SK-N-SH (cell line): ENCODE results near the gene BCL2L13. TPM values are rescaled to one million over a fixed set of nuclear protein-coding genes. Genes with fewer than 3 reads are reported as not detected.

Experiments
- CTCF ChIA-PET: fragments of 300-600, 350-600 bp; formaldehyde crosslinking; extraction: SDS; loops from one replicate; lab custom pipeline; 2021; lab: Yijun Ruan, JAX
- POLR2A ChIA-PET: fragments of 350-600 bp; sonication (Branson Sonifier 250); formaldehyde crosslinking; extraction: SDS; loops from one replicate; lab custom pipeline; 2020; ENCODE audit warnings: antibody characterized with exemption, inconsistent platforms; lab: Yijun Ruan, JAX
- DNase-seq: peaks from one replicate; pipeline ENCODE4 v3.0.0; 2012
- H2AFZ ChIP-seq: fragments of 200-600 bp; sonication (generic); 2 replicates; pipeline ENCODE4 v1.8.1; 2016; ENCODE audit warnings: antibody characterized with exemption, mild to moderate bottlenecking, low read depth
- H3F3A ChIP-seq: fragments of 200-600 bp; sonication (generic); replicated peaks from 2 replicates; pipeline ENCODE3; 2016; ENCODE audit warnings: antibody characterized with exemption, mild to moderate bottlenecking; ENCODE audit not compliant: insufficient read depth
- H3K27ac ChIP-seq, 2 experiments: fragments of 200-500 bp in 1 of 2; fragments of 200-600 bp in 1 of 2; sonication (Bioruptor generic) in 1 of 2; sonication (generic), shearing (Covaris generic) in 1 of 2; 2 replicates each; pipeline versions ENCODE4 v1.5.1 to v1.6.1; 2014 to 2016; ENCODE audit warnings: low read depth in 2 of 2, inconsistent platforms in 1 of 2, low read length in 1 of 2, mild to moderate bottlenecking in 1 of 2, mixed read lengths in 1 of 2
- H3K27me3 ChIP-seq: fragments of 200-600 bp; sonication (generic), shearing (Covaris generic); 2 replicates; pipeline ENCODE4 v1.6.1; 2016; ENCODE audit warnings: mixed run types; ENCODE audit not compliant: insufficient read depth
- H3K36me3 ChIP-seq, 2 experiments: fragments of 200-500 bp in 1 of 2; fragments of 200-600 bp in 1 of 2; sonication (Bioruptor generic) in 1 of 2; sonication (generic) in 1 of 2; replicated peaks in 1 of 2; 2 replicates each; pipeline versions ENCODE3 to v1.5.1; 2014 to 2016; ENCODE audit warnings: low read length in 1 of 2, mild to moderate bottlenecking in 1 of 2; ENCODE audit not compliant: insufficient read depth in 2 of 2, control insufficient read depth in 1 of 2
- H3K4me1 ChIP-seq, 2 experiments: fragments of 200-500 bp in 1 of 2; fragments of 200-600 bp in 1 of 2; sonication (Bioruptor generic) in 1 of 2; sonication (generic), shearing (Covaris generic) in 1 of 2; 2 replicates each; pipeline versions ENCODE4 v1.5.1 to v1.6.1; 2014 to 2016; ENCODE audit warnings: low read depth in 1 of 2, low read length in 1 of 2, mixed run types in 1 of 2; ENCODE audit not compliant: insufficient read depth in 2 of 2, control insufficient read depth in 1 of 2
- H3K4me2 ChIP-seq: fragments of 200-600 bp; sonication (generic), shearing (Covaris generic); 2 replicates; pipeline ENCODE4 v1.6.1; 2017; ENCODE audit warnings: mixed run types
- H3K4me3 ChIP-seq, 2 experiments: fragments of 200-500 bp in 1 of 2; fragments of 200-600 bp in 1 of 2; sonication (Bioruptor generic) in 1 of 2; sonication (generic), shearing (Covaris generic) in 1 of 2; 2 replicates each; pipeline versions ENCODE4 v1.5.1 to v1.8.1; 2014 to 2016; ENCODE audit warnings: low read depth in 2 of 2, inconsistent platforms in 1 of 2, low read length in 1 of 2, mild to moderate bottlenecking in 1 of 2, mixed read lengths in 1 of 2, moderate library complexity in 1 of 2
- H3K79me2 ChIP-seq: fragments of 200-600 bp; sonication (generic); 2 replicates; pipeline ENCODE4 v1.8.1; 2017; ENCODE audit warnings: mild to moderate bottlenecking; ENCODE audit not compliant: insufficient read depth
- H3K9ac ChIP-seq: fragments of 200-600 bp; sonication (generic); 2 replicates; pipeline ENCODE4 v1.6.1; 2017; ENCODE audit warnings: mixed run types
- H3K9me2 ChIP-seq: fragments of 200-600 bp; sonication (generic); 2 replicates; pipeline ENCODE4 v1.6.1; 2017; ENCODE audit warnings: mixed run types
- H3K9me3 ChIP-seq: fragments of 200-600 bp; sonication (generic); 2 replicates; pipeline ENCODE4 v1.6.1; 2017; ENCODE audit warnings: mixed run types, mild to moderate bottlenecking, moderate library complexity
- H4K20me1 ChIP-seq: fragments of 200-600 bp; sonication (generic); 2 replicates; pipeline ENCODE4 v1.6.1; 2017; ENCODE audit warnings: mild to moderate bottlenecking, mixed run types; ENCODE audit not compliant: insufficient read depth
- CHD2 ChIP-seq: fragments of 150-350 bp; IDR thresholded peaks from 2 replicates; pipeline ENCODE4 v1.6.1; 2018; ENCODE audit warnings: low read length; ENCODE audit not compliant: partially characterized antibody
- EP300 ChIP-seq, 2 experiments: IDR thresholded peaks; 2 replicates each; pipeline versions ENCODE4 v1.4.0 to v1.6.1; 2012; ENCODE audit warnings: borderline replicate concordance in 1 of 2, low read depth in 1 of 2, low read length in 1 of 2
- FOSL2 ChIP-seq: IDR thresholded peaks from 2 replicates; pipeline ENCODE4 v1.4.0; 2012; ENCODE audit warnings: low read depth, mild to moderate bottlenecking, moderate library complexity, borderline replicate concordance
- FOXJ3 ChIP-seq: sonication (generic); formaldehyde crosslinking; IDR thresholded peaks from 2 replicates; pipeline ENCODE4 v1.5.1; 2020; ENCODE audit warnings: mild to moderate bottlenecking, missing genetic modification reagents
- GABPA ChIP-seq: IDR thresholded peaks from 2 replicates; pipeline ENCODE4 v1.4.0; 2012; ENCODE audit warnings: low read depth, mild to moderate bottlenecking
- GATA2 ChIP-seq: sonication (generic); formaldehyde crosslinking; IDR thresholded peaks from 2 replicates; pipeline ENCODE4 v1.5.0; 2020; ENCODE audit warnings: mild to moderate bottlenecking, missing genetic modification reagents
- JUND ChIP-seq: IDR thresholded peaks from 2 replicates; pipeline ENCODE4 v1.4.0; 2012
- MEF2A ChIP-seq: IDR thresholded peaks from 2 replicates; pipeline ENCODE4 v1.4.0; 2012; ENCODE audit warnings: low read depth, borderline replicate concordance
- MXI1 ChIP-seq: IDR thresholded peaks from 2 replicates; pipeline ENCODE4 v1.6.1; 2012; ENCODE audit warnings: mild to moderate bottlenecking, low read depth, low read length, improper control_type of control experiment
- NFIC ChIP-seq: IDR thresholded peaks from 2 replicates; pipeline ENCODE4 v1.4.0; 2012; ENCODE audit warnings: borderline replicate concordance
- POLR2AphosphoS5 ChIP-seq: IDR thresholded peaks from 2 replicates; pipeline ENCODE4 v1.6.1; 2012; ENCODE audit warnings: low read depth, low read length
- RCOR1 ChIP-seq: fragments of 150-350 bp; IDR thresholded peaks from 2 replicates; pipeline ENCODE4 v1.6.1; 2017; ENCODE audit warnings: antibody characterized with exemption, low read length
- SIN3A ChIP-seq: IDR thresholded peaks from 2 replicates; pipeline ENCODE4 v1.6.1; 2012; ENCODE audit warnings: low read depth, mild to moderate bottlenecking, low read length, moderate library complexity, borderline replicate concordance
- TAF1 ChIP-seq: IDR thresholded peaks from 2 replicates; pipeline ENCODE4 v1.6.1; 2012; ENCODE audit warnings: low read depth, mild to moderate bottlenecking, low read length, moderate library complexity, borderline replicate concordance
- TCF12 ChIP-seq: IDR thresholded peaks from 2 replicates; pipeline ENCODE4 v1.4.0; 2012
- TEAD4 ChIP-seq: IDR thresholded peaks from 2 replicates; pipeline ENCODE4 v1.4.0; 2012; ENCODE audit warnings: mild to moderate bottlenecking, borderline replicate concordance; ENCODE audit not compliant: insufficient read depth
- WGBS: methylation state at CpG from one replicate; pipeline ENCODE4 v1.1.6; 2017; ENCODE audit warnings: low lambda C conversion rate; 5-methylcytosine and 5-hydroxymethylcytosine counted together
- polyA plus RNA-seq, 3 experiments: library from polyadenylated mRNA; depleted of rRNA; stranded (reverse); fragments of >200 nt; gene quantifications; 2 replicates each; pipeline ENCODE4 v1.2.3, GENCODE V29; 2012
- TF ChIP-seq, protein P1 (sequence below): IDR thresholded peaks from 2 replicates; pipeline ENCODE4; 2012
- TF ChIP-seq, protein P2 (sequence below): IDR thresholded peaks from 2 replicates; pipeline ENCODE4 v1.4.0; 2012; ENCODE audit warnings: low read depth
- TF ChIP-seq, protein P3 (sequence below): IDR thresholded peaks from 2 replicates; pipeline ENCODE4 v1.6.1; 2012; ENCODE audit warnings: mild to moderate bottlenecking, low read depth, low read length, moderate library complexity

BCL2L13 gene
- polyA plus RNA-seq, 1 of the 3 experiments (the other 2 are of a cell fraction) = 37.1 TPM

DNA sequence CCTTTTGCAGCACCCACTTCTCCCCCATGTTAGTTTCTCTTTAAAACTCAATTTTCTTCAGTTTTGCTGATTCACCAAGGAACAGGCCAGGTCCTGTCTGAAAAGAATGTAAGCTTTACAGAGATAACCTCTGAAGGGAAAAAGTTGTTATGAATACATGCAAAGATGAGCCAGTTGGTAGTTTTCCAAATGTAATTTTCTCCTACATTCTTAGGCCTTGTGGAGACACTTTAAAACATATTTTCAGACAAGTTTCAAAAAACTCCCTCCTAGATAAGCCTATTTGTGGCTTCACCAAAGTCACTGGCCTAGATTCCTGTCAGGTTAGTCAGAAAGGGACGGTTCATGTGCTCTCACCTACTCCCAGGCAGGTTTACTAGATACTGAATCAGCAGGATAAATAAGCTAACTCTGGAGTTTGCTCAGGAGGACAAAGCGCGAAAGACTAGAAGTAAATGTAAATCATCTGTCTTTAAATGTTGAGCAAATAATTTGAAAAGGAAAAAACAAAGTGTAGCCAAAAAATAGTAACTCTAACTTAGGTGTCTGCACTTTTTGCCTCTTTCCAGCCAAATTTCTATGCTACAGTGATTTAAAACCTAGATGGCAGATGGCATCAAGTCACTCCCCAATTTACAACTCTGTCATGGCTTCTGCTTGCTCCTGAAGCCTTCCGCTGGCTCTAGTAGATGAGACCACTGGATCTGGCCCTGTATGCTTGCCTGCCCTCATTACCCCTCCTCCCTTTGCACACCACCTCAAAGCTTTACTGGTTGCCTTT, 5.2 kb upstream of the BCL2L13 start:
- no peak for DNase-seq
- Histone ChIP-seq H3K4me3 (0 out of 4 replicates have a peak overlapping the region, but pooled peaks of 1 of the 2 experiments have one; percentile 6), H3K27ac (peak overlapping the region; percentile 51 to 87; a peak in 3 of 4 replicates), H3K9ac (peak overlapping the region; percentile 32; the same call in 1 of the 2 replicates), H3K4me2 (peak overlapping the region; percentile 43), H3K9me3 (no peaks in the 10 kb centered on the region), H4K20me1 (no peaks in the 10 kb centered on the region), H3K27me3 (no peaks in the 10 kb centered on the region), H3K79me2 (peaks cover 20% of the 10 kb centered on the region; the same call in 1 of the 2 replicates), H3K4me1 (peaks cover 0 to 20% of the 10 kb centered on the region in 2 experiments; a peak in 2 of 4 replicates), H3F3A (peaks cover 54% of the 10 kb centered on the region), H3K36me3 (no peaks in the 10 kb centered on the region), H3K9me2 (no peaks in the 10 kb centered on the region), H2AFZ (peak overlapping the region; percentile 12; the same call in 1 of the 2 replicates)
- peak; percentile 59; the same call in 1 of the 2 replicates for TF ChIP-seq TEAD4
- TF ChIP-seq FOSL2 = peak; percentile 63; the same call in 1 of the 2 replicates
- TF ChIP-seq, protein P1, sequence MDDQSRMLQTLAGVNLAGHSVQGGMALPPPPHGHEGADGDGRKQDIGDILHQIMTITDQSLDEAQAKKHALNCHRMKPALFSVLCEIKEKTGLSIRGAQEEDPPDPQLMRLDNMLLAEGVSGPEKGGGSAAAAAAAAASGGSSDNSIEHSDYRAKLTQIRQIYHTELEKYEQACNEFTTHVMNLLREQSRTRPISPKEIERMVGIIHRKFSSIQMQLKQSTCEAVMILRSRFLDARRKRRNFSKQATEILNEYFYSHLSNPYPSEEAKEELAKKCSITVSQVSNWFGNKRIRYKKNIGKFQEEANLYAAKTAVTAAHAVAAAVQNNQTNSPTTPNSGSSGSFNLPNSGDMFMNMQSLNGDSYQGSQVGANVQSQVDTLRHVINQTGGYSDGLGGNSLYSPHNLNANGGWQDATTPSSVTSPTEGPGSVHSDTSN = 0 out of 2 replicates have a peak, but pooled peaks have one; percentile 41
- no peak for TF ChIP-seq MXI1
- peak; percentile 55; the same call in 1 of the 2 replicates for TF ChIP-seq NFIC
- TF ChIP-seq MEF2A = peak; percentile 23; the same call in 1 of the 2 replicates
- TF ChIP-seq, protein P2, sequence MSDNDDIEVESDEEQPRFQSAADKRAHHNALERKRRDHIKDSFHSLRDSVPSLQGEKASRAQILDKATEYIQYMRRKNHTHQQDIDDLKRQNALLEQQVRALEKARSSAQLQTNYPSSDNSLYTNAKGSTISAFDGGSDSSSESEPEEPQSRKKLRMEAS = peak; percentile 38; the same call in 1 of the 2 replicates
- TF ChIP-seq TCF12 = peak; percentile 49; the same call in 1 of the 2 replicates
- TF ChIP-seq TAF1 = no peak
- TF ChIP-seq EP300 (IDR thresholded peaks at IDR 0.05; ENCODE audit: borderline replicate concordance in 1 of 2, low read depth in 1 of 2, low read length in 1 of 2) = peak in 1 of 2 experiments; percentile 70; a peak in 1 of 4 replicates
- peak; percentile 72 for TF ChIP-seq JUND
- ChIA-PET CTCF (no interaction called here), POLR2A (no interaction called here)
- 57% methylated on average over 4 of the region's 4 CpGs for WGBS

DNA sequence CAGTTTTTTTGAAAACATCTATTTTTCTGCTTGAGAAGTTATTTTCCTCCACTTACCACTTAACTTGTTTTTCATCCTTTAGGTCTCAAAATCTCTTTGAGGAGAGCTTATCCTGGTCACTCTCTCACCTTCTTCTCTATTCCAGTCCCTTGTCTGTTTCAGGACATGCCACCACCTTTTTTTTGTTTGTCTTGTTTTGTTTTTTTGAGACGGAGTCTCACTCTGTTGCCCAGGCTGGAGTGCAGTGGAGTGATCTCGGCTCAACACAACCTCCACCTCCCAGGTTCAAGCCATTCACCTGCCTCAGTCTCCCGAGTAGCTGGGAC, 4.6 kb upstream of the BCL2L13 start:
- peak overlapping the region; percentile 43; the same call in 1 of the 2 replicates for H3K4me2 ChIP-seq
- H3K4me3 ChIP-seq = no peak overlapping the region
- peak overlapping the region; percentile 51 to 87; a peak in 3 of 4 replicates for H3K27ac ChIP-seq
- H3K79me2 ChIP-seq = peaks cover 21% of the 10 kb centered on the region; the same call in 1 of the 2 replicates
- no peak for DNase-seq
- CTCF ChIA-PET = no interaction called here
- H4K20me1 ChIP-seq = no peaks in the 10 kb centered on the region
- peak overlapping the region; percentile 32; the same call in 1 of the 2 replicates for H3K9ac ChIP-seq
- H3K4me1 ChIP-seq = peaks cover 0 to 20% of the 10 kb centered on the region in 2 experiments; a peak in 2 of 4 replicates
- no peaks in the 10 kb centered on the region for H3K36me3 ChIP-seq
- no peaks in the 10 kb centered on the region for H3K27me3 ChIP-seq
- WGBS = 94% methylated on average over 3 of the region's 3 CpGs
- H3K9me2 ChIP-seq = no peaks in the 10 kb centered on the region
- no peaks in the 10 kb centered on the region for H3K9me3 ChIP-seq
- H3F3A ChIP-seq = peaks cover 55% of the 10 kb centered on the region
- POLR2A ChIA-PET = no interaction called here
- H2AFZ ChIP-seq = peak overlapping the region; percentile 12; the same call in 1 of the 2 replicates
- TF ChIP-seq RCOR1 = no peak
- TF ChIP-seq, protein P1 = no peak
- TF ChIP-seq POLR2AphosphoS5 = no peak
- no peak for TF ChIP-seq GATA2 (CRISPR knock-in tag)
- TF ChIP-seq SIN3A = no peak
- TF ChIP-seq CHD2 = no peak
- TF ChIP-seq GABPA = no peak
- TF ChIP-seq, protein P3, sequence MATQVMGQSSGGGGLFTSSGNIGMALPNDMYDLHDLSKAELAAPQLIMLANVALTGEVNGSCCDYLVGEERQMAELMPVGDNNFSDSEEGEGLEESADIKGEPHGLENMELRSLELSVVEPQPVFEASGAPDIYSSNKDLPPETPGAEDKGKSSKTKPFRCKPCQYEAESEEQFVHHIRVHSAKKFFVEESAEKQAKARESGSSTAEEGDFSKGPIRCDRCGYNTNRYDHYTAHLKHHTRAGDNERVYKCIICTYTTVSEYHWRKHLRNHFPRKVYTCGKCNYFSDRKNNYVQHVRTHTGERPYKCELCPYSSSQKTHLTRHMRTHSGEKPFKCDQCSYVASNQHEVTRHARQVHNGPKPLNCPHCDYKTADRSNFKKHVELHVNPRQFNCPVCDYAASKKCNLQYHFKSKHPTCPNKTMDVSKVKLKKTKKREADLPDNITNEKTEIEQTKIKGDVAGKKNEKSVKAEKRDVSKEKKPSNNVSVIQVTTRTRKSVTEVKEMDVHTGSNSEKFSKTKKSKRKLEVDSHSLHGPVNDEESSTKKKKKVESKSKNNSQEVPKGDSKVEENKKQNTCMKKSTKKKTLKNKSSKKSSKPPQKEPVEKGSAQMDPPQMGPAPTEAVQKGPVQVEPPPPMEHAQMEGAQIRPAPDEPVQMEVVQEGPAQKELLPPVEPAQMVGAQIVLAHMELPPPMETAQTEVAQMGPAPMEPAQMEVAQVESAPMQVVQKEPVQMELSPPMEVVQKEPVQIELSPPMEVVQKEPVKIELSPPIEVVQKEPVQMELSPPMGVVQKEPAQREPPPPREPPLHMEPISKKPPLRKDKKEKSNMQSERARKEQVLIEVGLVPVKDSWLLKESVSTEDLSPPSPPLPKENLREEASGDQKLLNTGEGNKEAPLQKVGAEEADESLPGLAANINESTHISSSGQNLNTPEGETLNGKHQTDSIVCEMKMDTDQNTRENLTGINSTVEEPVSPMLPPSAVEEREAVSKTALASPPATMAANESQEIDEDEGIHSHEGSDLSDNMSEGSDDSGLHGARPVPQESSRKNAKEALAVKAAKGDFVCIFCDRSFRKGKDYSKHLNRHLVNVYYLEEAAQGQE = no peak
- no peak for TF ChIP-seq FOXJ3 (CRISPR knock-in tag)
